GM12872 (cell line): Measurements from ENCODE around the gene ENO4.

Source experiments
- CTCF ChIP-seq: IDR thresholded peaks from 3 replicates; pipeline ENCODE4 v1.5.1; 2011; ENCODE audit warnings: low read depth, mild to moderate bottlenecking, low read length, moderate library complexity; ENCODE audit not compliant: insufficient read depth

ENO4 gene

DNA sequence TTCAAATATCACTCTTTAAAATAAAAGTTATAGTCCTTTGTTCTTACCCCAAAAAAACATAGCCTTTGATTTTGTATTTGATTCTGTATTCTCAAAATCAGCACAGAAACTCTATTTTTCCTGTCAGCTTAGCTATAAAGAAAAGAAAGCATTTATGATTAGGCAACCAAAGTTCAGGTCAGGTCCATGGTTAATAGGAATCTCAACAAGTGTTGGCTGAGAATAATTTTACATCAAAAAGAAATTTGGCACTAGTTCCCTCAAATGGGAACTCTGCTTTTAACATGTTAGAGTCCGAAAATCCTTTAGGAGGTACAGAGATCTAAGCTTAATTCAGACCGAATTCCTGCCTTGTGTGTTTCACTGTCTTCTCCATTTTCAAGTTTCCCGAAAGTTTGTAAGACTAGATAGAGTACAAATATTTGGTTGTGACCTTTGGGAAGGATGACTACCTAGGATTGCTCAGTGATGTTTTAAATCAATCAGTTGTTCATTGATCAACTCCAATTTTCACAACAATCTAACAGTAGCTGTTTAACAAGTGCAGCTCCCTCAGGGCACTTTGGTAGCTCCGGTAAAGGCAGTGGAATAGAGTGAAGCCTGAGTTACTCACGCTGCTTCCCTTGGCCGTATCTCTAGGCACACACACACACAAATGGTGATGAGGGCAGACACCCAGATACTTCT is 8.8 kb upstream of the ENO4 start:
- no peak for TF ChIP-seq CTCF

GRCh38 chr10:116845823-116846222 is 3.5 kb upstream of the ENO4 start:
- TF ChIP-seq CTCF, result no peak

- no peak for TF ChIP-seq CTCF
Observed at GRCh38 chr10:116848032-116848943, 1.0 kb upstream of the ENO4 start.

- no peak for TF ChIP-seq CTCF
Observed at GRCh38 chr10:116848944-116849247, 403 bp upstream of the ENO4 start.

DNA sequence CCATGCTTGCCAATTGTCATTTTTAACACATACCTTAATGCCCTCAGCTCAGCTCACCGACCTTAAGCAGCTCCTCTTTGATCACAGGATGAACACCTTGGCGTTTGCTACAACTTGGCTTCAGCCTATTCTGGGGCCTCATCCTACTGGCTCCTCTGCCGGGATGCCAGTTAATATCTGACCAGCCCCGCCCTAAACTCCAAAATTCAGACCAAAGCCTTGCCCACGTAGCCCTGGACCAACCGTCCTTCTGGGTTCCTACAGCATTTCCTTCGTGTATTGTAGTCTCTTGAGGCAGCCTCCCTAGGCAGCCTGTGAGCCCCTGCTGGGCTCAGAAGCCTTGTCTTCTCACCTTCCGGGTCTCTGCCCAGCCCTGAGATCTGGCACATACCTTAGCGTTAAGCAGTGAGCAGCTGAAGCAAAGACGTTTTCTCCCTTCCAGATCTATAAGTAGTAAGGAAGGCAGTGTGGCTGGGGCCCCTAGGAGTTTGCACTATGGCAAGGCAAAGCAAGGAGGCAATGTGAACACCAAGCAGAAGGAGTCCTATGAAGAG is 836 bp downstream of the ENO4 start:
- no peak for TF ChIP-seq CTCF

GRCh38 chr10:116852246-116852645 is 2.9 kb downstream of the ENO4 start:
- TF ChIP-seq CTCF, result no peak

DNA sequence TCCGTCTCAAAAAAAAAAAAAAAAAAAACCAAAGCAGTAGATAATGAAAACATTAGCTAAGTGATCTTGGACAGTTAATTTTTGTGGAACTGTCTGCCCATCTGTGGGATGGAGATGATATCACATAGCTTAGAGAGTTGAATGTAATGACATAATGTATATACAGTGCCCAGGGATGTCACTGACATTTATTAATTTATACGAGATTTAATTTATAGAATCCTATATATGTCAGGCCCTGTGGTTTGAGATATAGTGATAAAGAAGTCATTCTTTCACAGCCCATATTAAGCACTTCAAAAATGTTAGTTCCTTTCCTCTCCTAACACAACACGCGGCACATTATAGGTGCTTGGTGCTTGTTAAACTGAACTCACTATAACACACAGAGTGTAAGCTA is 4.0 kb downstream of the ENO4 start:
- no peak for TF ChIP-seq CTCF
